AG10803 (cell line): ENCODE results near the gene AGR2.

Experiments
- DNase-seq: peaks from one replicate; pipeline ENCODE4 v3.0.0; 2010; ENCODE audit warnings: low read depth
- H3K4me3 ChIP-seq: 2 replicates; pipeline ENCODE4 v1.5.1; 2011; ENCODE audit warnings: mild to moderate bottlenecking, low read length, control low read depth
- TF ChIP-seq, protein P1 (sequence below): conservative IDR thresholded peaks from 2 replicates; pipeline ENCODE4 v1.5.1; 2011; ENCODE audit warnings: mild to moderate bottlenecking, low read length, control low read depth, inconsistent platforms

Gene AGR2

GRCh38 chr7:16846601-16847165, 41.9 kb upstream of the AGR2 start:
- H3K4me3 ChIP-seq: no peak overlapping the region
- DNase-seq: no peak
- TF ChIP-seq, protein P1, sequence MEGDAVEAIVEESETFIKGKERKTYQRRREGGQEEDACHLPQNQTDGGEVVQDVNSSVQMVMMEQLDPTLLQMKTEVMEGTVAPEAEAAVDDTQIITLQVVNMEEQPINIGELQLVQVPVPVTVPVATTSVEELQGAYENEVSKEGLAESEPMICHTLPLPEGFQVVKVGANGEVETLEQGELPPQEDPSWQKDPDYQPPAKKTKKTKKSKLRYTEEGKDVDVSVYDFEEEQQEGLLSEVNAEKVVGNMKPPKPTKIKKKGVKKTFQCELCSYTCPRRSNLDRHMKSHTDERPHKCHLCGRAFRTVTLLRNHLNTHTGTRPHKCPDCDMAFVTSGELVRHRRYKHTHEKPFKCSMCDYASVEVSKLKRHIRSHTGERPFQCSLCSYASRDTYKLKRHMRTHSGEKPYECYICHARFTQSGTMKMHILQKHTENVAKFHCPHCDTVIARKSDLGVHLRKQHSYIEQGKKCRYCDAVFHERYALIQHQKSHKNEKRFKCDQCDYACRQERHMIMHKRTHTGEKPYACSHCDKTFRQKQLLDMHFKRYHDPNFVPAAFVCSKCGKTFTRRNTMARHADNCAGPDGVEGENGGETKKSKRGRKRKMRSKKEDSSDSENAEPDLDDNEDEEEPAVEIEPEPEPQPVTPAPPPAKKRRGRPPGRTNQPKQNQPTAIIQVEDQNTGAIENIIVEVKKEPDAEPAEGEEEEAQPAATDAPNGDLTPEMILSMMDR: no peak

DNA sequence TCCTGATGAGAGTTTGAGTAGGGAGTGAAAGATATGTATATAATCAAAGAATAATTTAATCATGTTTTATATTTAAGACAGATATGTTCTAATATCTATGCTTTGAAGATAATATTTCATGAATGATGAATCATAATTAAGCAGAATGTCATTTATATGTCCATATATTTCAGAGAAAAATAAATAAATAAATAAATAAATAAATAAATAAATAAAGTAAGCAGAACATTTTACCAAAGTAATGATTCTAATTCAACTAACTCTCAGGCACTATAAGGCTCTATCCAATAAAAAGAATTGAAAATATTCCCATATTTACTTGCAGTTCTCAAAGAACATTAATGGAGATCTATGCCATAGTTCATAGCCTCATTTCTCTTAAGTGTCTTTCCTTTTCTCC, 40.9 kb upstream of the AGR2 start:
- no peak for DNase-seq
- TF ChIP-seq, protein P1: no peak
- no peak overlapping the region for H3K4me3 ChIP-seq

GRCh38 chr7:16841681-16842080, 36.9 kb upstream of the AGR2 start:
- TF ChIP-seq, protein P1: no peak
- no peak overlapping the region for H3K4me3 ChIP-seq
- peak; percentile 59 for DNase-seq

- H3K4me3 ChIP-seq: no peak overlapping the region
- TF ChIP-seq, protein P1: no peak
- DNase-seq: no peak
Measured at GRCh38 chr7:16840094-16840493, 35.3 kb upstream of the AGR2 start.

GRCh38 chr7:16839646-16840045, 34.8 kb upstream of the AGR2 start:
- DNase-seq: peak; percentile 67
- TF ChIP-seq, protein P1: no peak
- no peak overlapping the region for H3K4me3 ChIP-seq

DNA sequence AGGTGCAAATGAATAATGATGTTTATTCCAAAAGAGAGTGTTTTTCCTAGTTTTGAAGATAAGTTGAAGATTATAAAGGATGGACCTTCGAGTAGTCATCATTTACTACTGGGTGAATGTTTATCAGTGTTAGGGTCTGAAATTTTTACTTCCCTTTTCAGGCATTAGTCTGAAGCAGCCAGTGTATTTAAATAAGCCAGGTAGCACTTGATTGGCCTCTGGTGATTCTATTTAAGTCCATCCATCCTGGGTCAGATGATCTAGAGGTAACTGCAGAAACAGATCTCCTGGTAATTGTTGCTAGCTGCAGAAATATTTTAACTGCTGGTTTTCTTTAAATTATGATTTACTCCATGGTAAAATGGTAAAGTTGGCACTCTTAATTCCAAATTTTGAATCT, 34.1 kb upstream of the AGR2 start:
- TF ChIP-seq, protein P1: no peak
- DNase-seq: no peak
- no peak overlapping the region for H3K4me3 ChIP-seq

DNA sequence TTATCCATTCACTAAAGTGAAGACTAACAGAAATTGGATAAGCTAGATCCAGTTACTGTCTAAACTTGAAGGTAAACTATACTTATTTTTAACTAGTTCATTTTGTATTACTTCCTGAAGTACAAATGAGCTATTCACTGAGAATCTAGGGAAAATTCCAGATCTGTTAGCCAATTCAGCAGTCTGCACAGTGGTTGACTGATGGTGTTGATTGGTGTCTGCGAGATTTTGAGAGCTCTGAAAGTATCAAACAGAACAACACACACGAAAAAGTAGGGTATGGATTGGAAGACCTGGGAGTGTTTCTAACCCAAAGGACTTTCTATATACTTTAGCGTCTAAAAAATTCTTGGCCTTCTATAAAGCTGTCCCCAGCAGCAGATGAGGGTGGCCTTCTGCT, 33.6 kb upstream of the AGR2 start:
- DNase-seq: peak; percentile 15
- TF ChIP-seq, protein P1: no peak
- no peak overlapping the region for H3K4me3 ChIP-seq
